HepG2 (cell line): Measurements from ENCODE around the gene ACER3. TPM values are rescaled to one million over a fixed set of nuclear protein-coding genes. Genes with fewer than 3 reads are reported as not detected.

Experiments
- CERS6 ChIP-seq: sonication (generic); formaldehyde crosslinking; IDR thresholded peaks from 2 replicates; pipeline ENCODE4 v1.5.0; 2020; ENCODE audit warnings: missing genetic modification reagents
- MXI1 ChIP-seq: IDR thresholded peaks from 3 replicates; pipeline ENCODE4 v1.6.1; 2012; ENCODE audit warnings: low read depth, low read length, inconsistent platforms, borderline replicate concordance
- NFYC ChIP-seq: IDR thresholded peaks from 2 replicates; pipeline ENCODE4 v1.6.1; 2016; ENCODE audit warnings: missing genetic modification reagents, missing compliant biosample characterization
- NONO ChIP-seq, 2 experiments: fragments of 450-650 bp in 1 of 2; sonication (generic) in 1 of 2; formaldehyde crosslinking in 1 of 2; IDR thresholded peaks in 1 of 2; conservative IDR thresholded peaks in 1 of 2; 2 replicates each; pipeline versions ENCODE4 v1.6.1 to v1.8.0; 2017 to 2022; ENCODE audit warnings: mild to moderate bottlenecking in 1 of 2, missing genetic modification reagents in 1 of 2, moderate library complexity in 1 of 2
- REST ChIP-seq, 2 experiments: IDR thresholded peaks; 2 replicates each; pipeline ENCODE4 v1.6.1; 2011 to 2012; ENCODE audit warnings: low read length in 2 of 2, borderline replicate concordance in 1 of 2, low read depth in 1 of 2, mild to moderate bottlenecking in 1 of 2, moderate library complexity in 1 of 2
- ZNF44 ChIP-seq: sonication (generic); formaldehyde crosslinking; IDR thresholded peaks from 2 replicates; pipeline ENCODE4 v1.5.1; 2020; ENCODE audit warnings: mild to moderate bottlenecking, missing genetic modification reagents
- ZNF619 ChIP-seq: sonication (generic); formaldehyde crosslinking; IDR thresholded peaks from 2 replicates; pipeline ENCODE4 v1.4.0; 2020; ENCODE audit warnings: mild to moderate bottlenecking, missing genetic modification reagents
- ZNF660 ChIP-seq: sonication (generic); formaldehyde crosslinking; IDR thresholded peaks from 2 replicates; pipeline ENCODE4 v1.5.1; 2020; ENCODE audit warnings: mild to moderate bottlenecking, low read depth, missing genetic modification reagents, borderline replicate concordance
- polyA plus RNA-seq, 8 experiments: library from polyadenylated mRNA; depleted of rRNA in 3 of 8; stranded (reverse) in 7 of 8; unstranded in 1 of 8; fragments of >200 nt; fragmentation: Illumina TruSeq in 4 of 8; extraction: Trizol in 4 of 8; gene quantifications; 2 replicates each; pipeline versions ENCODE4 v1.2.1 to v1.2.3, GENCODE V29; 2011 to 2016; ENCODE audit warnings: low read depth in 4 of 8, missing spikeins in 1 of 8, mixed read lengths in 1 of 8; ENCODE audit not compliant: insufficient read depth in 1 of 8
- total RNA-seq, 5 experiments: library from RNA; depleted of rRNA; stranded (reverse); fragments of >200 nt; fragmentation: Illumina TruSeq; extraction: Trizol; gene quantifications; 2 replicates each; pipeline ENCODE4 v1.2.3, GENCODE V29; 2016; ENCODE audit warnings: low read depth in 1 of 5
- TF ChIP-seq, protein P1 (sequence below): sonication (generic); formaldehyde crosslinking; IDR thresholded peaks from 2 replicates; pipeline ENCODE4 v1.4.0; 2020; ENCODE audit warnings: mild to moderate bottlenecking, missing genetic modification reagents, borderline replicate concordance
- TF ChIP-seq, protein P2 (sequence below): sonication (generic); formaldehyde crosslinking; IDR thresholded peaks from 2 replicates; pipeline ENCODE4 v1.4.0; 2020; ENCODE audit warnings: missing genetic modification reagents

ACER3 gene
- total and polyA plus RNA-seq, 2 of the 13 experiments (the other 11 are each of a cell fraction or from before 2014, with no cell fraction given), result 6.0 to 9.8 TPM

- TF ChIP-seq NONO (IDR thresholded peaks at IDR 0.05) (no peak), NONO (CRISPR knock-in tag; conservative IDR thresholded peaks at IDR 0.05) (no peak), MXI1 (no peak), ZNF619 (CRISPR knock-in tag) (no peak), NFYC (no peak), ZNF44 (CRISPR knock-in tag) (no peak), REST (IDR thresholded peaks at IDR 0.05; ENCODE audit: borderline replicate concordance in 1 of 2, low read depth in 1 of 2, low read length in 2 of 2) (no peak), CERS6 (no peak), ZNF660 (CRISPR knock-in tag) (no peak)
- TF ChIP-seq, protein P1, sequence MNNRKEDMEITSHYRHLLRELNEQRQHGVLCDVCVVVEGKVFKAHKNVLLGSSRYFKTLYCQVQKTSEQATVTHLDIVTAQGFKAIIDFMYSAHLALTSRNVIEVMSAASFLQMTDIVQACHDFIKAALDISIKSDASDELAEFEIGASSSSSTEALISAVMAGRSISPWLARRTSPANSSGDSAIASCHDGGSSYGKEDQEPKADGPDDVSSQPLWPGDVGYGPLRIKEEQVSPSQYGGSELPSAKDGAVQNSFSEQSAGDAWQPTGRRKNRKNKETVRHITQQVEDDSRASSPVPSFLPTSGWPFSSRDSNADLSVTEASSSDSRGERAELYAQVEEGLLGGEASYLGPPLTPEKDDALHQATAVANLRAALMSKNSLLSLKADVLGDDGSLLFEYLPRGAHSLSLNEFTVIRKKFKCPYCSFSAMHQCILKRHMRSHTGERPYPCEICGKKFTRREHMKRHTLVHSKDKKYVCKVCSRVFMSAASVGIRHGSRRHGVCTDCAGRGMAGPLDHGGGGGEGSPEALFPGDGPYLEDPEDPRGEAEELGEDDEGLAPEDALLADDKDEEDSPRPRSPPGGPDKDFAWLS (CRISPR knock-in tag), result no peak
- TF ChIP-seq, protein P2, sequence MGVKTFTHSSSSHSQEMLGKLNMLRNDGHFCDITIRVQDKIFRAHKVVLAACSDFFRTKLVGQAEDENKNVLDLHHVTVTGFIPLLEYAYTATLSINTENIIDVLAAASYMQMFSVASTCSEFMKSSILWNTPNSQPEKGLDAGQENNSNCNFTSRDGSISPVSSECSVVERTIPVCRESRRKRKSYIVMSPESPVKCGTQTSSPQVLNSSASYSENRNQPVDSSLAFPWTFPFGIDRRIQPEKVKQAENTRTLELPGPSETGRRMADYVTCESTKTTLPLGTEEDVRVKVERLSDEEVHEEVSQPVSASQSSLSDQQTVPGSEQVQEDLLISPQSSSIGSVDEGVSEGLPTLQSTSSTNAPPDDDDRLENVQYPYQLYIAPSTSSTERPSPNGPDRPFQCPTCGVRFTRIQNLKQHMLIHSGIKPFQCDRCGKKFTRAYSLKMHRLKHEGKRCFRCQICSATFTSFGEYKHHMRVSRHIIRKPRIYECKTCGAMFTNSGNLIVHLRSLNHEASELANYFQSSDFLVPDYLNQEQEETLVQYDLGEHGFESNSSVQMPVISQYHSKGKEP (CRISPR knock-in tag), result no peak
- TF ChIP-seq, all 625 proteins: peak for 0
These were observed 49.5 kb upstream of the ACER3 start (continued) for GRCh38 chr11:76811259-76811658.
